ENCODE measurements around the gene PLXNA4.

- TF ChIP-seq RAD21 (IDR thresholded peaks at IDR 0.05) (peak; percentile 69 to 72), FOXA1 (IDR thresholded peaks at IDR 0.05) (no peak), CTCF (IDR thresholded peaks at IDR 0.05; ENCODE audit: low read depth, low read length, missing input control) (peak; percentile 1), REST (IDR thresholded peaks at IDR 0.05) (no peak), TAF1 (conservative IDR thresholded peaks at IDR 0.05) (no peak), HNF4G (IDR thresholded peaks at IDR 0.05) (no peak), GABPA (IDR thresholded peaks at IDR 0.05 in 1 of 2, conservative IDR thresholded peaks at IDR 0.05 in 1 of 2) (no peak), SP1 (IDR thresholded peaks at IDR 0.05) (no peak)
Measured at GRCh38 chr7:132557489-132558044, 18.7 kb downstream of the PLXNA4 start.
